SU-DHL-6 (cell line): ENCODE data around the gene RNF146.

Source experiments
- EZH2phosphoT487 ChIP-seq: fragments of 200-600 bp; sonication (generic), shearing (Covaris generic); conservative IDR thresholded peaks from 2 replicates; pipeline ENCODE4 v1.6.1; 2018; ENCODE audit warnings: mild to moderate bottlenecking, antibody characterized with exemption, low read length, moderate library complexity, mixed read lengths
- TF ChIP-seq, protein P1 (sequence below): fragments of 200-600 bp; sonication (generic); IDR thresholded peaks from one replicate; pipeline ENCODE4 v1.5.1; 2017; ENCODE audit warnings: antibody characterized with exemption, mild to moderate bottlenecking, low read length, moderate library complexity; ENCODE audit not compliant: insufficient read depth, poor library complexity, severe bottlenecking

DNA sequence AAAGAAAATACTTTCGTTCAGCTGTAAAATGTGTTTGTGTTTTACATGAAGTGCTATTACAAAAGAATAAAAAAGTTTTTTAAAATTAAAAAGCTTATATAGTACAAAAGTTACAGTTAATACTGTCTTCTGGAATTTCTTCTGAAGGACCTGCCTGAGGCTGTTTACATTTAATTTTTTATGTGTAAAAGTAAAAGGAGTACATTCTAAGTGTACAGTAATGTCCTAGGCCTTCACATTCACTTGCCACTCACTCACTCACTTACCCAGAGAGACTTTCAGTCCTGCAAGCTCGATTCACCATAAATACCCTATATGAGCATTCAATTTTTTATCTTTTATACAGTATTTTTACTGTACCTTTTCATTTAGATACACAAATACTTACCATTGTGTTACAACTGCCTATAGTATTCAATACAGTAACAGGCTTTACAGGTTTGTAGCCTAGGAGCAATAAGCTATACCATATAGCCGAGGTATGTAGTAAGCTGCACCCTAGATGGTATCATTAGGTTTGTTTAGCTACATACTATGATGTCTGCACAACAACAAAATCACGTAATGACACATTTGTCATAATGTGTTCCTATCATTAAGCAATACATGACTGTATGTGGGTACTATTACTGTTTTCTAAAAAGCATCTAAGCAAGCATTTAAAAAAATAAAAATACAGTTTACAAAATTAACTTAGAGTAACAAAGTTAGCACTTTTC lies 33.0 kb downstream of the RNF146 start:
- TF ChIP-seq, protein P1, sequence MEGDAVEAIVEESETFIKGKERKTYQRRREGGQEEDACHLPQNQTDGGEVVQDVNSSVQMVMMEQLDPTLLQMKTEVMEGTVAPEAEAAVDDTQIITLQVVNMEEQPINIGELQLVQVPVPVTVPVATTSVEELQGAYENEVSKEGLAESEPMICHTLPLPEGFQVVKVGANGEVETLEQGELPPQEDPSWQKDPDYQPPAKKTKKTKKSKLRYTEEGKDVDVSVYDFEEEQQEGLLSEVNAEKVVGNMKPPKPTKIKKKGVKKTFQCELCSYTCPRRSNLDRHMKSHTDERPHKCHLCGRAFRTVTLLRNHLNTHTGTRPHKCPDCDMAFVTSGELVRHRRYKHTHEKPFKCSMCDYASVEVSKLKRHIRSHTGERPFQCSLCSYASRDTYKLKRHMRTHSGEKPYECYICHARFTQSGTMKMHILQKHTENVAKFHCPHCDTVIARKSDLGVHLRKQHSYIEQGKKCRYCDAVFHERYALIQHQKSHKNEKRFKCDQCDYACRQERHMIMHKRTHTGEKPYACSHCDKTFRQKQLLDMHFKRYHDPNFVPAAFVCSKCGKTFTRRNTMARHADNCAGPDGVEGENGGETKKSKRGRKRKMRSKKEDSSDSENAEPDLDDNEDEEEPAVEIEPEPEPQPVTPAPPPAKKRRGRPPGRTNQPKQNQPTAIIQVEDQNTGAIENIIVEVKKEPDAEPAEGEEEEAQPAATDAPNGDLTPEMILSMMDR = no peak
- no peak for TF ChIP-seq EZH2phosphoT487
